NCI-H1694 treated with DMSO at 0.1 percent for 48 hours (cell line): ENCODE measurements around the gene BAG1.

Experiments used
- DNase-seq: peaks from one replicate; lab custom pipeline; 2025; lab: John Stamatoyannopoulos, UW

The BAG1 gene

GRCh38 chr9:33241298-33241697 is 23.2 kb downstream of the BAG1 start:
- DNase-seq: no peak

- no peak for DNase-seq
These were observed 24.6 kb downstream of the BAG1 start, which contains the start of gene SPINK4 for GRCh38 chr9:33239921-33240320. TSS of gene SPINK4 (plus strand) at chr9:33240167. CDS start at chr9:33240209, 42 bp downstream.

- no peak for DNase-seq
These were observed 27.9 kb downstream of the BAG1 start for GRCh38 chr9:33236571-33236970.

GRCh38 chr9:33234511-33235467 is 29.7 kb downstream of the BAG1 start:
- no peak for DNase-seq

GRCh38 chr9:33233626-33234342 is 30.7 kb downstream of the BAG1 start:
- no peak for DNase-seq

GRCh38 chr9:33232815-33233214 is 31.7 kb downstream of the BAG1 start:
- no peak for DNase-seq

GRCh38 chr9:33231623-33231942 is 32.9 kb downstream of the BAG1 start:
- DNase-seq: no peak

- DNase-seq: no peak
These were observed 33.5 kb downstream of the BAG1 start for GRCh38 chr9:33230756-33231622.

- DNase-seq: no peak
These were observed 35.0 kb downstream of the BAG1 start for GRCh38 chr9:33229359-33230114.

- no peak for DNase-seq
These were observed 35.9 kb downstream of the BAG1 start for GRCh38 chr9:33228606-33229005.

GRCh38 chr9:33227741-33228140 is 36.8 kb downstream of the BAG1 start:
- DNase-seq: no peak

GRCh38 chr9:33227008-33227398 is 37.5 kb downstream of the BAG1 start:
- DNase-seq: peak; percentile 5

- DNase-seq: peak; percentile 65
These were observed 39.0 kb downstream of the BAG1 start for GRCh38 chr9:33225319-33226147.

GRCh38 chr9:33223696-33224095 is 40.8 kb downstream of the BAG1 start:
- DNase-seq: peak; percentile 17

- peak; percentile 26 for DNase-seq
These were observed 42.5 kb downstream of the BAG1 start for GRCh38 chr9:33222031-33222430.

GRCh38 chr9:33221568-33221884 is 43.0 kb downstream of the BAG1 start:
- no peak for DNase-seq

GRCh38 chr9:33220681-33221567 is 43.6 kb downstream of the BAG1 start:
- DNase-seq: no peak

GRCh38 chr9:33211695-33212393 is 52.7 kb downstream of the BAG1 start:
- no peak for DNase-seq
